GM13977 (cell line): Measurements from ENCODE around the gene NDUFS8.
A peak's percentile ranks its signal among the peaks of the same experiment; 100 is the strongest.

Experiments
- DNase-seq: peaks from one replicate; pipeline ENCODE4 v3.0.0; 2012; ENCODE audit warnings: low spot score
- in situ Hi-C: fragments of 300-500 bp; cut with MboI; formaldehyde crosslinking; loops from one replicate; pipeline ENCODE4 v1.12.0; 2022; ENCODE audit warnings: low sequenced_read_pairs, low pct_unique_long_range_greater_than_20kb, mixed read lengths, inconsistent platforms; ENCODE audit not compliant: unreplicated experiment
- TF ChIP-seq, protein P1 (sequence below): IDR thresholded peaks from 2 replicates; pipeline ENCODE4 v1.5.1; 2012; ENCODE audit warnings: mild to moderate bottlenecking, control low read depth; ENCODE audit not compliant: insufficient read depth; ENCODE audit errors: extremely low read depth, missing control alignments

NDUFS8 gene

DNA sequence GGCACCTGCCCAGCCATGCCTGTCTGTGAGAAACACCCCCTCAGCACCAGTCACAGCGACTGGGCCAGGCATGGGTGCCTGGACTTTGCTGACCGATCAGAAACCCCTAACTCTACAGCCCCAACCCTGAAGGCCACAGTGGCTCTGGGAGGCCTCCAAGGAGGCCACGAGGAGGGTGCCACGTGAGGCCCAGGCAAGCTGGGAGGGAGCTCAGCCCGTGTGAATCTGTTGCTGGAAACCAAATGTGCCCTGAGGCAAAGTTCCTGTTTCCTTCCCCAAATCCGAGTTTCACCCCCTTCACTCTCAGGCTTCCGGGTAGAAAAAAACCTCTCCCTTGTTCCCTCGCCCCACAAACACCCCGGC lies 27.9 kb upstream of the NDUFS8 start:
- no peak for DNase-seq
- in situ Hi-C loops = no loop called here
- TF ChIP-seq, protein P1, sequence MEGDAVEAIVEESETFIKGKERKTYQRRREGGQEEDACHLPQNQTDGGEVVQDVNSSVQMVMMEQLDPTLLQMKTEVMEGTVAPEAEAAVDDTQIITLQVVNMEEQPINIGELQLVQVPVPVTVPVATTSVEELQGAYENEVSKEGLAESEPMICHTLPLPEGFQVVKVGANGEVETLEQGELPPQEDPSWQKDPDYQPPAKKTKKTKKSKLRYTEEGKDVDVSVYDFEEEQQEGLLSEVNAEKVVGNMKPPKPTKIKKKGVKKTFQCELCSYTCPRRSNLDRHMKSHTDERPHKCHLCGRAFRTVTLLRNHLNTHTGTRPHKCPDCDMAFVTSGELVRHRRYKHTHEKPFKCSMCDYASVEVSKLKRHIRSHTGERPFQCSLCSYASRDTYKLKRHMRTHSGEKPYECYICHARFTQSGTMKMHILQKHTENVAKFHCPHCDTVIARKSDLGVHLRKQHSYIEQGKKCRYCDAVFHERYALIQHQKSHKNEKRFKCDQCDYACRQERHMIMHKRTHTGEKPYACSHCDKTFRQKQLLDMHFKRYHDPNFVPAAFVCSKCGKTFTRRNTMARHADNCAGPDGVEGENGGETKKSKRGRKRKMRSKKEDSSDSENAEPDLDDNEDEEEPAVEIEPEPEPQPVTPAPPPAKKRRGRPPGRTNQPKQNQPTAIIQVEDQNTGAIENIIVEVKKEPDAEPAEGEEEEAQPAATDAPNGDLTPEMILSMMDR = no peak

DNA sequence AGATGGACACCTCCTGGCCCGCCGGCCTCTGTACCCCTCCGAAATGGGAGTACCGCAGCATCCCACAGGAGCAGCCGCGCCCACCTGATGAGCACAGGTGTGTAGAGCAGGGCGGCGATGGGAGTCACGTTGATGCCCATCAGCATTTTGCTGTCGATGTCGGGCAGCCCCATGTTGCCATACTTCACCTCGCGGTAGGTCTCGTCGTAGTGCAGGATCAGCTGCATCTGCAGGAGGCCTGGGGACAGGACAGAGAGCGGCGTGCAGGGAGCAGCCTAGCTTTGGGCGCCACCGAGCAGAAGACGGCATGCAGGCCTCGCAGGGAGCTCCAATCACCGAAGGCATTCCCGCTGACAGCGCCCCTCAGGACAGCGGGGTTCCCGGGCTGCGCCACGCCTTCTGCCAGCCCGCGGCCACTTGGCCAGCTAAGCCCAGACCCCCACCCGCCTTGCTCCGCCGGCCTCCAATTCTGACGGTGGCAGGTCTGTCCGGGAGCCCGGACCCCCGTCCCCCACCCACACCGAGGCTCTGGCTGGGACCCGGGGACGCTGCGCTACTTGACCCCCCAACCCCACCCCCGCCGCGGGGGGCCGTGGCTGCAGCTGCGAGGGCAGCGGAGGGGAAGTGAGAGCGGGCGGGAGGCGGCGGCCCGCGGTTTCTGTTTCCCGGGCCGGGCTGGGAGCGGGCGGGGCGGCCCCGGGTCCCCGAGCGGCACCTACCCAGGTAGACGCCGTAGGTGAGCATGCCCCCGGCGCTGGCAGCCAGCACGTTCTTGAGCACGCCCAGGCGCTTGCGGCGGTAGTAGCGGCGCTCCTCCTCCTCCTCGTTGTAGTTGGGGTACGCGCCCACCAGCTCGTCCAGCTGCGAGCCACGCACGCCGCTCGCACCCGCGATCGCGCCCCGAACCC lies 27.3 kb upstream of the NDUFS8 start:
- peak; percentile 75 for DNase-seq
- TF ChIP-seq, protein P1 = no peak
- in situ Hi-C loops = no loop called here

DNA sequence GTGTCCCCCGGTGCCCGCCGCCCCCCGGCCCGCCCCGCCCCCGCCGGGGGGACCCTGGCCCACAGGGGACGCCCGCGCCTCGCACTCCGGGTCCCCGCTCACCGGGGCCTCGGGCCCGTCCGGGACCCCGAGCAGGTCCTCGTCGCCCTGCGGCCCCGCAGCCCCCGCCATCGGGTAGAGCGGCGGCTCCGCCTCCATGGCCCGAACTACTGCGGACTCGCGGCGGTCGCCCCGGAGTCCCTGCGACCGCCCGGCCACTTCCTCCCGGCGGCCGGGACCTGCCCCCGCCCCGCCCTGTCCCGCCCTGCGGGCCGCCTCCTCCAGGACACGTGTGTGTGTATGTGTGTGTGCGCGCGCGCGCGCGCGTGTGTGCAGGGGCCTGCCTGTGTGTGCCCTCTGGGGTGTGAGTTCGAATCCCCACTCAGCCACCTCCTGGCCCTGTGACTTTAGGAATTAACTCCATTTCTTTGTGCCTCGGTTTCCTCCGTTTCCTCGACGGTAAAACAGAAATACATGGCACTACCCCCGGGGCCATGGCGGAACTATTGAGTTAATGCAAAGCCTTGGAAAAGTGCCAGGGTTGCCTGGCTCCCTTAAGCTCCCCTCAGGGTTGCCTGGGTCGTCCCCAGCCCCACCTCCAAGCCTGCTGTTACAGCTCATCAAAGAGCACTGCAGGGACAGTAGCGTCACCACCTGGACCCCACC lies 26.5 kb upstream of the NDUFS8 start, which contains the start of gene UNC93B1:
TSS of gene UNC93B1 (minus strand) at position 252 of the 705 bp plus-strand sequence. CDS start at position 198, 54 bp downstream.
- DNase-seq = peak; percentile 95
- TF ChIP-seq, protein P1 = no peak
- in situ Hi-C loops = no loop called here

DNA sequence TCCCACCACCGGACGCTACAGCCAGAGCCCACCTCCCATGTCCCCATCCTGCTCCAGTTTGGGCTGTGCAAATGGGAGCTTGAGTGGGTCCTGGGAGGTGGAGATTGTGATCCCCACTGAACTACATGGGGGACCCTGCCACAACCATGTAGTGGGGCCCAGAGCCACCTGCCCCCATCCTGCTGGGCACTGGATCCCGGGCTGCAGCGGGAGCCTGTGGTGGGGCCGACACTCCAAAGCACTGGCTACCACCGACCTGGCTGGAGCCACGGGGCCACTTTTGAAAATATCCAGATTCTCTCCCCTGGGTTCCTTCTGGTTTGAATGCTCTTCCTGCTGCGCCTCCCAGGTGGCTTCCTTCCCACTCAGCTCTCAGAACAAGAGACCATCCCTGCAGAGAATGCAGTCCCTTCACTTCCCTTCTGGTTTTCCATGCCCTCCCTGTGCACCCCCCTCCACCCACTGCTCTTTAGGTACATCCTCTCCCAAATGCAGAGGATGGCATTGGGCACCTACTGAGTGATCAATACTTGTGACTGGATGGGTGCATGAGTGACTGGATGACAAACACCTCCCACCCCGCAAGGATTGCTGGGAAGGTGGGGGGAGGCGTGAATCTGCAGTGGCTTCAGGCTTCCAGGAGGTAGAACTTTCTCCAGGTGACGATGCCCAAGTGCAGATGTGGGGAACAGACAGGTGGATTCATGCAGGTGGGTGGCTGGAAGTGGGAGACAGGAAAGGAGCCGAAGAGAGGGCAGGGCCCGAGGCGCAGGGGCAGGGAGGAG lies 25.7 kb upstream of the NDUFS8 start:
- no peak for DNase-seq
- in situ Hi-C loops = no loop called here

DNA sequence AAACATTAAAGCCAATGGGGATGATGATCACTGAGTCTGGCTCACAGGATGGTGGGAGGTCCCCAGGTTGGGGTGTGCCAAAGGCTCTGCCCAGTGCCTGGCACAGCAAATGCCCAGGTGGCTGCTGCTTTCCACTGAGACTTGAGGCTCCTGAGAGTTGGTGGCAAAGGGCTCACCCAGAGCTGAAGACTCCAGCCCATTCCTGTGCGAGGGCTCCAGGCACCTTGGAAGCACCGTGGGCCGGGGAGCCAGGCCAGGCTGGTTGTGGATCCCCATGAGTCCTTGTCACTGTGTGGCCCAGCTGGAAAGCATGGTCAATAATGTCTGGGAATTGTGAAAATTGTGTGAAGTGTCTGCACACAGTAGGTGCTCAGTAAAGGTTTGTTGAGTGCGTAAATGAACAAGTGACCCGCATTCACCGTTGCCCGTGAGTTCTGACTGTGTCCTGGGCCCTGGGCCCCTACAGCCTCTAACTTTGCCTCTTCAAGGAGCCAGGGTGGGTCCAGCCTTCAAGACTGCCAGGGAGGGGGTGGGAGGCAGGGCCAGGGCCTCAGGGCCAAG lies 23.8 kb upstream of the NDUFS8 start:
- TF ChIP-seq, protein P1 = no peak
- in situ Hi-C loops = no loop called here

More for the DNA sequence above, 25.7 kb upstream of the NDUFS8 start:
- TF ChIP-seq, protein P1 = no peak

More for the DNA sequence above, 23.8 kb upstream of the NDUFS8 start:
- no peak for DNase-seq
